Stimulated activated naive B cell treated with anti-CD40 and anti-IgM and Interleukin-4, amounts not matched to agents 10 μg/mL and 1 μg/mL and 100 μg/mL, for 72 hours (primary cell): ENCODE results near the gene PTCH1.

Source experiments
- ATAC-seq, 2 donors: fragments of 150-1000 bp; cut with Tn5 transposase; replicated peaks; 2 replicates each; pipeline ENCODE4 v1.10.0; 2021; ENCODE audit warnings: moderate library complexity in 1 of 2
- DNase-seq: peaks from one replicate; pipeline ENCODE4 v3.0.0; 2021
- H3K27ac Mint-ChIP-seq: one replicate; pipeline ENCODE4 v1.8.0; 2022; ENCODE audit warnings: mild to moderate bottlenecking, mixed read lengths
- H3K27me3 Mint-ChIP-seq, 2 donors: one replicate each; pipeline ENCODE4 v1.8.0; 2022; ENCODE audit warnings: mixed read lengths in 2 of 2
- H3K36me3 Mint-ChIP-seq, 2 donors: one replicate each; pipeline ENCODE4 v1.8.0; 2022; ENCODE audit warnings: mixed read lengths in 2 of 2, mild to moderate bottlenecking in 1 of 2
- H3K4me1 Mint-ChIP-seq, 2 donors: one replicate each; pipeline ENCODE4 v1.8.0; 2022; ENCODE audit warnings: mixed read lengths in 2 of 2, mild to moderate bottlenecking in 1 of 2
- H3K4me3 Mint-ChIP-seq, 2 donors: one replicate each; pipeline ENCODE4 v1.8.0; 2022; ENCODE audit warnings: mild to moderate bottlenecking in 2 of 2, mixed read lengths in 2 of 2, moderate library complexity in 1 of 2
- H3K9me3 Mint-ChIP-seq, 2 donors: one replicate each; pipeline ENCODE4 v1.8.0; 2022; ENCODE audit warnings: mixed read lengths in 2 of 2, mild to moderate bottlenecking in 1 of 2

Gene PTCH1

DNA sequence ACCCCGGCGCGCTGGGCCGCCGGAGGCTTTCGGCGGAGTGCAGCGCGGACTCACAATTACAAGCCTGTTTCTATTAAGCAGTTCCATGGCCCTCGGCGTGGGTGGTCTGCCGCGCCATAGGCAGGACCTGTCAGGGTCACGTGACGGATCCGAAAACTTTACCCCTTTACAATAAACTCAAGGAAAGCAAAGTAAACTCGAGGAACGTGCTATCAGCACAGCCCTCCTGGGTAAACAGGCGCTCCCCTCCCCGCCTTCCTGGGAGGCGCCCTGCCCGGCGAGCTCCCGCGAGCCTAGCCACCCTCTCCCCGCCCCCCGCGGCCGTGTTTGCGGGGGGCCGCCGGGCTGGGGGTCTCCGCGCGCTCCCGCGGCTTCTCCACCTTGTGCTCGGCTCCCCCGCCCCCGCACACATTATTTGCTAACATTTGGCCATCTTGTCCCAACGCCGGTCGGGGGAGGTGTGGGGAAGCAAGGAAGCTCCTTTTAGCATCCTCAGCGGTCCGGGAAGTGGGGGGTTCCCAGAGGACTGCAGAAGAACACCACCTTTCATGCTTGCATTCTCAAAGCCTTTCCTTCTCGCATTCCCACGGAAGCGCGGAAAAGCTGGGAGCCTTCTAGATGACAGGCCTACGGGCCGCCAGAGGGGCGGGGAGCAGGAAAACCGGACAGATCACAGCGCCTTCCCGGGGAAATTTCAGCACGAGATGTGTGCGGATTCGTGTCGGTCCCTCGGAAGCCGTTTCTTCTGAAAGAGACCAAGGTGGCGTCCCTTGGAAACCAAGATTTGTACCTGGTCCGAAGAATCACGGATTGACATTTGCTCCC is at the start of gene PTCH1:
Gene PTCH1, minus strand, starts transcription at position 238 of the 825 bp plus-strand sequence.
- Mint-ChIP-seq H3K4me3 (peak within 1 kb of the TSS; percentile 87 to 93), H3K27ac (peak within 1 kb of the TSS; percentile 84), H3K36me3 (peaks cover 4 to 5% of the 10 kb centered on the region in 2 donors), H3K4me1 (peaks cover 11 to 20% of the 10 kb centered on the region in 2 donors), H3K9me3 (peaks cover 6 to 12% of the 10 kb centered on the region in 2 donors), H3K27me3 (peaks cover 79 to 95% of the 10 kb centered on the region in 2 donors)
- ATAC-seq (peak in 1 of 2 donors; percentile 57), DNase-seq (peak; percentile 13)

DNA sequence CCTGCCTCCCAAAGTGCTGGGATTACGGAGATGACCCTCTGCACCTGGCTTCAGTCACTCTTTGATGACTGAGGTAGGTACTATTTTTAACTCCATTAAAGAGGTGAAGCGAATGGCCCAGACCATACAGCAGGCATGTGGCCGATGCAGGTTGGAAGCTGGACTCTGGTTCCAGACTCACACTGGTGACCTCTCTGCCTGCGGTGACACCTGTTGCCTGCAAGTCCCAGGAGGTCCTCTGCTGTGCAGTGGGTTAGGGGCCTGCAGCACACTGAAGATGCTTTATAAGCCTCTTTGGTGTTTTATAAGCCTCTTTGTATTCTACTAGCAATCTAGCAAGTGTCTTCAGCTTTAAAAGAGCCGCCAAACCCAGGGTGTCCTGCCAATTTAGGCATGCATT is 49.2 kb upstream of the PTCH1 start:
- H3K36me3 Mint-ChIP-seq, result no peaks in the 10 kb centered on the region
- H3K27me3 Mint-ChIP-seq, result peaks cover 27 to 35% of the 10 kb centered on the region in 2 donors
- H3K9me3 Mint-ChIP-seq, result no peaks in the 10 kb centered on the region
- no peak overlapping the region for H3K4me3 Mint-ChIP-seq
- no peak for DNase-seq
- no peak for ATAC-seq
- H3K4me1 Mint-ChIP-seq, result peaks cover 0 to 5% of the 10 kb centered on the region in 2 donors
- no peak overlapping the region for H3K27ac Mint-ChIP-seq

DNA sequence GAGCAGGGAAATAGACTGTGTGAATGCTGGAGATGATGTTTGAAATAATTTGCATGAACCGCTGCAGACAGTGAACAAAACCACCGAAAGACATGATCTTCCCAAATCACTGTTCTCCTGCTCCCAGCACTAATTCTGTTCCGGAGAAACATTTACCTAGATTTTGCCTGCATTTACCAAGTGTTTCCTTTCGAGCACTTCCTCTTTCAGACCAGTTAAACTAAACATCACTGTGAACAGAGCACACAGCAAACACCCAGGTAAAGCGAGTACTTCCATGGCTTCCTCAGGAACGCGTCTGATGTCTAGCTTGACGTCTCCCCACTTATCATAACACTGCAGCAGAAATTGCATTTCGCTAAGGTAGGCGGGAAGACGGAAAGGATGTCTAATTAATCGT is 45.1 kb upstream of the PTCH1 start:
- Mint-ChIP-seq H3K4me3 (no peak overlapping the region), H3K9me3 (peaks cover 5% of the 10 kb centered on the region in 2 donors), H3K36me3 (no peaks in the 10 kb centered on the region), H3K27me3 (peaks cover 35 to 48% of the 10 kb centered on the region in 2 donors), H3K27ac (no peak overlapping the region), H3K4me1 (peaks cover 0 to 2% of the 10 kb centered on the region in 2 donors)
- ATAC-seq (no peak), DNase-seq (no peak)

DNA sequence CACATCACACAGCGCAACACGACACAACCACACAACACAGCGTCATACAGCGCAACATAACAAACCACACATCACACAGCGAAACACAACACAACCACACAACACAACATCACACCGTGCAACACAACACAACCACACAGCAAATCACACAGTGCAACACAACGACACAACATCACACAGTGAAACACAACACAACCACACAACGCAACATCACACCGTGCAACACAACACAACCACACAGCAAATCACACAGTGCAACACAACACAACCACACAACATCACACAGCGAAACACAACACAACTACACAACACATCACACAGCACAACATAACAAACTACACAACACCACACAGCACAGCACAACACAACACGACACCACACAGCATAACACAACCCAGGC is 40.4 kb upstream of the PTCH1 start:
- no peak for DNase-seq
- Mint-ChIP-seq H3K9me3 (peaks cover 5 to 10% of the 10 kb centered on the region in 2 donors), H3K36me3 (no peaks in the 10 kb centered on the region), H3K27me3 (peaks cover 57 to 68% of the 10 kb centered on the region in 2 donors), H3K4me3 (no peak overlapping the region), H3K27ac (no peak overlapping the region), H3K4me1 (peaks cover 0 to 2% of the 10 kb centered on the region in 2 donors)
- no peak for ATAC-seq

DNA sequence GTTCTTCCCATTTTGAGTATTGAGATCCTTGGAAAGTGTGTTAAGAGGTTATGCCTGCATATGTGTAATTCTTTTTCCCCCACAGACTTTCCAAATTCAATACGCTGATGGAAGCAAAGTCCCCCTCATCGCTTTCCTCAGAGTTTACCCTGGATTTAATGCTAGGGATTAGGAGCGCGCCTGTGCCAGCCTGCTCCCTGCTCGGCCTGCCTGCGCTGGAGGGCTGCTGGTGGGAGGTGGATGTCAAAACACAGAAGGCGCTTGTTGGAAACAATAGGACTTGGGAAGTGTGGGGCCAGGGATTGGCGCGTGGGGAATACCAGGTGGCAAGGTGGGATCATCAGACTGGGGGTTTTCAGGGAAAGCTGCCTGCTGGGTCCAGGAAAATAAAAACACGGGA is 39.8 kb upstream of the PTCH1 start:
- peak overlapping the region; percentile 2 for H3K27ac Mint-ChIP-seq
- peaks cover 5 to 10% of the 10 kb centered on the region in 2 donors for H3K9me3 Mint-ChIP-seq
- no peaks in the 10 kb centered on the region for H3K36me3 Mint-ChIP-seq
- DNase-seq (no peak), ATAC-seq (no peak)
- peaks cover 60 to 74% of the 10 kb centered on the region in 2 donors for H3K27me3 Mint-ChIP-seq
- no peak overlapping the region for H3K4me3 Mint-ChIP-seq
- H3K4me1 Mint-ChIP-seq, result peaks cover 0 to 2% of the 10 kb centered on the region in 2 donors

DNA sequence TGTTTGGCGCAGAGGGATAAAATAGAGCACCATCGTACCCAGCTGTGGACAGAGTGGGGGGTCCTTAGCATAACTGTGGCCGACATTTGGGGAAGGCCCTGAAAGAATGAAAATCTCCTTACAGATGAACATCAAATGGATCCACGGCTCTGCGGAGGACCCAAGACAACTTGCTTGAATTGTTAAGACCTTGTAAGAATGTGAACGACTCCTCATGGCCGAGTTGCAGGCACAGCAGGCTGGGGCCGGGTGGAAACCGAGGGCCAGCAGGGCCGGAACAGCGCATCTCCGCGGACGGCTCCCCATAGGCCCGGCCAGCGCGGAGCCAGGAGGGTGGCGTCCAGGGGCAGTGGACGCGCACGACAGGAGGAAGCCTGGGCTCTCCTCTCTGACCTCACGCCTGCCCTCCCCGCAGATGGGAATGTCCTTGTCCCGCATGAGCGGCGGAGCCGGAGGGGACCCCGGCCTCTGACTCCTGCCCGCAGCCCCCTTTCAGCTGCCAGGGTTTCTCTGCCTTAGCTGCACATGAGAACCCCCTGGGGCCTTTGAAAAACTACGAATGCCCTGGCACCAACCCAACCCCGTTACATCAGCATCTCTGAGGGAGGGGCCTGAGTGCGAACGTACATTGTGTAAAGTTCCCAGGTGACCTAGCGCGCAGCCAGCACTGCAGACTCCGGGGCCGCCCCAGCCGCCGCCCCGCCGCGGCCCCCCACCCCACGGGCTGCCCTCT is 36.2 kb upstream of the PTCH1 start:
- Mint-ChIP-seq H3K27ac (no peak overlapping the region), H3K36me3 (no peaks in the 10 kb centered on the region), H3K4me3 (peak overlapping the region in 1 of 2 donors; percentile 38), H3K9me3 (peaks cover 5 to 10% of the 10 kb centered on the region in 2 donors), H3K27me3 (peaks cover 56 to 70% of the 10 kb centered on the region in 2 donors), H3K4me1 (peaks cover 0 to 2% of the 10 kb centered on the region in 2 donors)
- DNase-seq (no peak), ATAC-seq (peak; percentile 27 to 33)

DNA sequence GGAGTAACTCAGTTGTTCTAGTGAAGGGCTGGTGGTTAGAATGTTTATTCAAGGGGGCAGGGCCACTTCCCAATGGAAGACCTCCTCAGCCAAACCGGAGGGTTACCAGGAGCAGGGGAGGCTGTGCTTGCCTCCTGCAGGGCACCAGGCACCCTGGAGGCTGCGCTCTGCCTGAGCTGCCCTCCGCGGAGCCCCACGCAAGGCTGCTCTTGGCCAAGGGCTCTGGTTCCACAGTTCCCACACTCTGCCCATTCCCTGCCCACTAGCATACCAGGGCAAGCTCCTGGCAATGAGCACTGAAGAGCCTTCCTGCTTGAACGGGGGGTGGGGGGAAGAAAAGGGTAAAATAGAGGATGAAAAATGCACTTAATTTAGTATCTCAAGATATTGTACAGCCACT is 35.5 kb upstream of the PTCH1 start:
- Mint-ChIP-seq H3K9me3 (peaks cover 4 to 8% of the 10 kb centered on the region in 2 donors), H3K27me3 (peaks cover 54 to 68% of the 10 kb centered on the region in 2 donors), H3K36me3 (no peaks in the 10 kb centered on the region), H3K4me1 (peaks cover 0 to 1% of the 10 kb centered on the region in 2 donors), H3K27ac (no peak overlapping the region), H3K4me3 (no peak overlapping the region)
- no peak for ATAC-seq
- no peak for DNase-seq

DNA sequence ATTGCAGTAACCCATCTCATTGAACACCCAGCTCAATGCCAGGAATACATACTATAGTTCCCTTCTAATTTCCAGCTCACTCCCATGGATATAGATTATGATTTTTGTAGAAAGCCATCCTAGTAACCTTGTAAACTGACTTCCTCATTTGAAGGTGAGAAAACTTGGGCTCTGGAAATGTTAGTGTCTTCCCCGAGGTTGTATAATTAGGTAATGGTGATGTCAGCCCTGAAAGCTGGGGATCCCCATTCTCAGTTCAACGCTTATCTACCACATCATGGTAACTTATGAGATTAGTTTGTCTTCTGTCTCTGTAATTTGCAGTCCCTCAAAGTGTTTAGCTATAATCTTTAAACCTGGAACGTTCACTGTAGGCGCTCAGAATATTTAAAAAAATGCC is 34.6 kb upstream of the PTCH1 start:
- peaks cover 50 to 67% of the 10 kb centered on the region in 2 donors for H3K27me3 Mint-ChIP-seq
- peaks cover 0 to 5% of the 10 kb centered on the region in 2 donors for H3K9me3 Mint-ChIP-seq
- H3K27ac Mint-ChIP-seq, result no peak overlapping the region
- H3K36me3 Mint-ChIP-seq, result no peaks in the 10 kb centered on the region
- no peak overlapping the region for H3K4me3 Mint-ChIP-seq
- ATAC-seq, result peak in 1 of 2 donors; percentile 71
- no peak for DNase-seq
- H3K4me1 Mint-ChIP-seq, result no peaks in the 10 kb centered on the region

DNA sequence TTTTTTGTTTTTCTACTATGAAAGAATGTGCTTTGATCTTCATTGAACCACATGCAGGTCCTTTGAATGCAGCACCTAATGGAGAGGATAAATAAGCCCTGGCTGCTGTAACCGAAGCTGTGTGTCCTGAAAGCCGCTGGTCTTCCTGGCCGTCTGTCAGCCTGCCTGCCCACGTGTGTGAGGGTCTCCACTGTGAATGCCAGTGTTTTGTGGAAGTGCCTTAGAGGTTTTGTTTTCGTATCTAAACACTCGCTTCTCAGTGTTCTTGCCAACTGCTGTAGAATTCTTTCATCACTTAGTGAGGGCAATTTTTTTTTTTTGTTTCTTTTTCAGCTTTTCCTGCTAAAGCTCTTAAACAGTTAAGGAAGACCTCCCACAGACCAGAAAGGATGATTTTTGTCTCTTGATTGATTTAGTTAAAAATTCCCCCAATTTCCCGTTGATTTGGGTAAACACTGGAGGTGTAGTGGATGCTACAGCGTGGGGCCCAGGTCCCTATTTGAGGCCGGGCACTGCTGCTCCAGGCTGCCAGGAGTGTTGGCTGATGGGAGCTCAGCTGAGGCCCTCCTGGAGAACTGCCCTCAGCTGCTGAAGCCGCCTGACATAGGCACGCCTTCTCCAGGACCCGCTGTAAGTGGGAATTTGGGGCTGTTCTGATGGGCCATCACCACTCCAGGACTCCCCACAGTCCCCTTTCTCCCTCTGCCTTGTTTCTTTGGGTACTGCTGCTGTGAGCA is 29.2 kb upstream of the PTCH1 start:
- no peak for DNase-seq
- Mint-ChIP-seq H3K27ac (no peak overlapping the region), H3K27me3 (peaks cover 22 to 34% of the 10 kb centered on the region in 2 donors), H3K36me3 (no peaks in the 10 kb centered on the region), H3K4me1 (no peaks in the 10 kb centered on the region), H3K9me3 (no peaks in the 10 kb centered on the region), H3K4me3 (no peak overlapping the region)
- ATAC-seq, result no peak

DNA sequence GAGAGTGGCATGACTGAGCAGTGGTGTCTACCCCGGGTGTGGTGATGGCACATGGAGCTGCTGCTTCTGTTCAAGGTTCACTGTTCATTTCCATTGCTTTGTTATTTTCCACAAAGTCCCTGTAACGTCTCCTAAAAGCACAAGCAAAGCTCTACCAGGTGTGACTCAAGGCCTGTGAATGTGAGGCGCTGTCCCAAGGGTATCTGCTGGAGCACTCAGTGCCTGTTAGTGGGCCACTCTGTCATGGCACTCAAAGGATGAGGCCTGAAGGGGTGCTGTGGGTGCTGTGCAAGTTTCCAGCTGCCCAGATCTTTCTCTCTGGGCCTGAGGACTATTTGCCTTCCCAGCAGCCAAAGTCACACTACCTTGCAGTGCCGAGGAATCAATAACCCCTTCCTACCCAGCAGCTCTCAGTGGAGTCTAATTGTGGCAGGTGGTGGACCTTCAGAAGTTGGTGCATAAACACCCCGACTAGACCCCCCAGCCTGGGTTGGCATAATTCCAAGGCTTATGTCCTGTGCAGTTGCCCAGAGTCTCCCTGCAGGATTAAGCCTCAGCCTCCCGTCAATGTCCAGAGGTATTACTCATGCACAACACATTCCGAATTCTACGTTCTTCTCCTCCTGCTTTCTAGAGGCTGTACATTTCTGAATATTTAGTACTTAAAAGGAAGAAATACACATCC is 17.4 kb upstream of the PTCH1 start:
- ATAC-seq (no peak), DNase-seq (no peak)
- Mint-ChIP-seq H3K27ac (no peak overlapping the region), H3K36me3 (no peaks in the 10 kb centered on the region), H3K4me3 (no peak overlapping the region), H3K9me3 (no peaks in the 10 kb centered on the region), H3K27me3 (peaks cover 26 to 56% of the 10 kb centered on the region in 2 donors), H3K4me1 (no peaks in the 10 kb centered on the region)

DNA sequence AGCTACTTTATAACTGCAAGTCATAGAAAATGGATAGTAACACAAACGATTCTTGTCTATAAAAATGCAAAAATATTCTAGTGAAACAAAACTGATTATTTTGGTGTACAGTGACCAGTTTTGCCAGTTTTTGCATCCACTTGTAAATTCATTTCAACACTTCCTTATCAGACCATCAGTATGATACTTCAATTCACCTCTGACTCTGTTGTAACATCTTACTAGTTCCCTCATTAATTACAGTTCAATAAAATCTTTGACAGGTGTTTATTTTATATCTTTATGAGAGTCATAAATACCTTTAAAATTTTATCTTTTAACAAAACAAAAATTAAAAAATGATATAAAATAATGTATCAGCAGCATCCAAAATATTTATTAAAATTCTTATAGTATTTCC is 13.1 kb upstream of the PTCH1 start:
- no peak for DNase-seq
- Mint-ChIP-seq H3K9me3 (peaks cover 0 to 1% of the 10 kb centered on the region in 2 donors), H3K27me3 (peaks cover 38 to 69% of the 10 kb centered on the region in 2 donors), H3K27ac (no peak overlapping the region), H3K4me1 (no peaks in the 10 kb centered on the region), H3K4me3 (no peak overlapping the region), H3K36me3 (peaks cover 0 to 3% of the 10 kb centered on the region in 2 donors)
- ATAC-seq, result no peak

DNA sequence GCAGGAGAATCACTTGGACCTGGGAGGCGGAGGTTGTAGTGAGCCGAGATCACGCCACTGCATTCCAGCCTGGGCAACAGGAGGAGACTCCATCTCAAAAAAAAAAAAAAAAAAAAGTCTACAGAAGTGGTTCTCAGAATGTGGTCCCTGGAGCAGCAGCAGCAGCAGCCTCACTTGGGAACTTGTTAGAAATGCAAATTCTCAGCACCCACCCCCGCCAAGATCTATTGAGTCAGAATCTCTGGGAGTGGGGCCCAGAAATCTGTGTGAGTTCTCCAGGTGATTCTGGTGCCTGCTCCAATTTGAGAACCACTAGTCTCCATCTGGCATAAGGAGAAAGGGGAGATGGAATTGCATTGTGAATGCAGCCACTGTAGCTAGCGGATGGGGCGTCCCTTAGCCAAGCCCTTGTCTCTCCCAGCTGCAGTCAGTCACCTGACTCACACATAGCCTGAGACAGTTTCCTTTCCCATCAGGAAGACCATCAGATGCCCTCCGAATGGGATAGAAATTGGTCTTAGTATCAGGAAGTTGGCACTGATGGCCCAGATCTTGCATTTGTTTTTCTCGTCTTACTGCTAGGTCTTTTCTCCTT is 12.2 kb upstream of the PTCH1 start:
- ATAC-seq, result no peak
- Mint-ChIP-seq H3K4me1 (no peaks in the 10 kb centered on the region), H3K36me3 (peaks cover 0 to 3% of the 10 kb centered on the region in 2 donors), H3K27me3 (peaks cover 34 to 66% of the 10 kb centered on the region in 2 donors), H3K27ac (no peak overlapping the region), H3K9me3 (peaks cover 0 to 1% of the 10 kb centered on the region in 2 donors), H3K4me3 (no peak overlapping the region)
- no peak for DNase-seq

DNA sequence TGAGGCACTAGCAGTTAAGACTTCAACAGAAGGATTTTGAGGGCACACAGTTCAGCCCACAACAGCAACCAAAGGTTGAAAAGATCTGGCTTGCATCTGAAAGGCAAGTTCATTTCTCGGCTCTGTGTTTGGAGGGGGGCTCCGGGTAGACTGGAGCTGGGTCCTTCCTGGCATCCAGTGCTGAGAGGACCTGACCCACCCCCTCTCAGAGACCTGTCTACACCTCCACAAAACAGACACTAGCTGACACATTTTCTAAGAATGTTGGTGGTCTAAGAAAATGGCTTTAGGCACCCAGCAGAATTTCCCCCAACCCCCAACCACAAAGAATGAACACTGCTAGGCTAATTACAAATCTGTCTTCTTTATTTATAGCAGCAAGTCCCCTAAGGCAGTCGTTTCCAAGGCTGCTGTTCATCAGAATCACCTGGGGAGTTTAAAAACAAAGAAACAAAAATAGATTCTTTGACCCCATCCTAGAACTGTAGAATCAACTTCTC is 6.2 kb upstream of the PTCH1 start:
- Mint-ChIP-seq H3K4me3 (no peak overlapping the region), H3K9me3 (peaks cover 6 to 14% of the 10 kb centered on the region in 2 donors), H3K27me3 (peaks cover 48 to 76% of the 10 kb centered on the region in 2 donors), H3K4me1 (no peaks in the 10 kb centered on the region), H3K36me3 (peaks cover 0 to 3% of the 10 kb centered on the region in 2 donors), H3K27ac (no peak overlapping the region)
- no peak for DNase-seq
- ATAC-seq, result no peak
